Sciatic nerve (tissue), 2 donors: ENCODE measurements around the gene CCDC88B. TPM values are rescaled to one million over a fixed set of nuclear protein-coding genes. Genes with fewer than 3 reads are reported as not detected.

ENCODE experiments used
- ATAC-seq: fragments of 200-7000 bp; cut with Tn5 transposase; one replicate; pipeline ENCODE4 v1.9.1; 2020; ENCODE audit warnings: mild to moderate bottlenecking, moderate library complexity
- DNase-seq: peaks from one replicate; pipeline ENCODE4 v3.0.0-alpha.2; 2020; ENCODE audit warnings: low spot score
- intact Hi-C: fragments of 100-400 bp; cut with DNase I; formaldehyde crosslinking; loops from one replicate; pipeline ENCODE4 v1.14.2; 2022
- total RNA-seq: library from RNA; stranded (reverse); fragmentation: NEBNext Ultra II Directional; extraction: Animal tissue kit (Norgen Biotek cat#: 25700); gene quantifications from one replicate; pipeline ENCODE4 v1.2.1, GENCODE V29; 2021
- donor health status: DM: no; HTN: no; CAD: no.
- donor health status: DM: no; HTN: no; CAD: no.

The CCDC88B gene
- total RNA-seq, result 12.9 TPM

GRCh38 chr11:64339754-64340408 is at the start of gene CCDC88B:
TSS of gene CCDC88B (plus strand) at chr11:64340204. CDS start at chr11:64340267, 63 bp downstream.
- peak; percentile 37 for ATAC-seq
- intact Hi-C loops, result no loop called here
- no peak for DNase-seq

DNA sequence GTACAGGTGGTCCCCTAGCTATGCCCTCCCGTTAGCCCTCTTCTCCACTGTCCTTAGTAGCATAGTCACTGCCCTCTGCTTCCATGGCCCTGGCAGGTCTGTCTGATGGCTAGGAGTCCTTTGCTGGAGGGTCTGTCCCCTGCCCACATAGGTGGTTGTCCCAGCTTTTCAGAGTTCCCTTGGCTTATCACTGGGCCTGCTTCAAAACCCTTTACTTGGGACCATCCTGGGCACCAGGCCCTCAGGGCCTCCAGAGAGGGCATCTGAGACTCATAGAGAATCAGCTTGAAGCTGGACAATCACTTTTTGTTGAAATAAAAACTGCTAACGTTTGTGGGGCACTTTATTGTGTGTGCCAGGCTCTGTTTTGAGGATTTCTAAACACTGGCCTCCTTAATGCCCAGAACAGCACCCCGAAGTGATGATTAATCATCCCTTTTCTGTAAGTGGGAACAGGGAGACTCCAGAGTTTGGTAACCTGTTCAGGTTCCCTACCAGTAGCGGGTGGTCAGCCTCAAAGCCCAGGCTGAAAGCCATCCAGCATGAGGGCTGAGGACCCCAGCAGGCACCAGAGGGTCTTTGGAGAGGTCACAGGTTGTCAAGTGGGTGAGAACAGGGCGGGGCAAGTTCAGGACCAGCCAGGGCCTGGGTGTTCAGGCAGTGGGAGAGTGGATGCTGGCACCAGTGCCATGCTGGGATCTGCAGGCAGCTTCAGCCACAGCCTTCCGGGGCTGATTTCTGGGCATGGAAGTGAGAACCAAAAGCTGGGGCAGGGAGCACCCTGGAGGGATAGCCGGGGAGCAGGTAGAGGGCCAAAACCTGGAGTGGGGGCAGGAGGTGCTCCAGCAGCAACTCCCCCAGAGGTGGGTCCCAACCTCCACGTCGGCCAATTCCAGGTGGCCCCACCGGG is 49.4 kb upstream of the CCDC88B start:
- no peak for ATAC-seq
- intact Hi-C loops, result loop anchor here (10.0 kb wide), 2 partner anchors 86 to 296 kb away; partner anchors contain the start of gene FERMT3
- DNase-seq, result no peak

- ATAC-seq (no peak), DNase-seq (no peak)
- intact Hi-C loops, result loop anchor here (10.0 kb wide), 2 partner anchors 87 to 297 kb away; partner anchors contain the start of gene FERMT3
Observed at GRCh38 chr11:64291262-64291751, 48.7 kb upstream of the CCDC88B start, which contains the start of gene KCNK4. TSS of gene KCNK4 (plus strand) at chr11:64291302. CDS start at chr11:64293019, 1,717 bp downstream.

DNA sequence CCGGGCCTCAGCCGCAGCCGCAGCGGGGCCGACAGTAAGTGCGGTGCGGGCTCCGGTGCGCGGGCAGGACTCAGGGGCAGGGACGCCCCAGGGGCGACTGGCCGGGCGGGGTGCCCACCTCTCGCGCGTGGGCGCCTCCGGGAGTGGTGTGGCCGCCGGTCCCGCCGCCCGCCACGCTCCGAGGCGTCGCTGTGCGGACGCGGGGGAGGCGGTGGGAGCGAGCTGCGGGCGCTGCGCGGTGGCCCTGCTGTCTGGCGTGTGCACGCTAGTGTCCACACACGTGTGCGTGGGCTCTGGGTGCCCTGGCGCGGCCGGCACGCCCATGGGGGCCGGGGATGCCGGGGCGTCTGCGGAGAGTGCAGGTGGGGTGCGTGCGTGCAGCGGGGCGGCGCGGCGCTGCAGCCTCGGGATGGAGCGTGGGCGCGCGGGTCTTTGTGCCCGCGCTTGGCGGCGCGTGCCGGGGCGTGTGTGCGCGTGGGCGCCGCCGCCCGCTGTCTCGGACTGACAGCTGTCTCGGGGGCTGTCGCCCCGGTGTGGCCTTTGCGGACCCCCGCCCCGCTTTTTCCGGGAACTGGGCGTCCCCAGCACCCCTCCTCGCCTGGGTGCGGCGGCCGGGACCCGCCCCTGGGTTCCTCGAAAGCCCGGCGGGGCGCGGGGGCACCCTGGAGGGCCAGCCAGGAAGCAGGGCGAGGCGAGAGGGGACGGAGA is 48.1 kb upstream of the CCDC88B start:
- no peak for DNase-seq
- intact Hi-C loops, result loop anchor here (10.0 kb wide), 2 partner anchors 87 to 297 kb away; partner anchors contain the start of gene FERMT3
- no peak for ATAC-seq

- DNase-seq, result no peak
- intact Hi-C loops, result loop anchor here (10.0 kb wide), 2 partner anchors 88 to 298 kb away; partner anchors contain the start of gene FERMT3
Observed at GRCh38 chr11:64292460-64293254, 47.3 kb upstream of the CCDC88B start.

GRCh38 chr11:64294774-64295173 is 45.2 kb upstream of the CCDC88B start:
- no peak for DNase-seq
- intact Hi-C loops, result loop anchor here (10.0 kb wide), 2 partner anchors 90 to 300 kb away; partner anchors contain the start of gene FERMT3
- ATAC-seq, result no peak

More at GRCh38 chr11:64292460-64293254, 47.3 kb upstream of the CCDC88B start:
- no peak for ATAC-seq

DNA sequence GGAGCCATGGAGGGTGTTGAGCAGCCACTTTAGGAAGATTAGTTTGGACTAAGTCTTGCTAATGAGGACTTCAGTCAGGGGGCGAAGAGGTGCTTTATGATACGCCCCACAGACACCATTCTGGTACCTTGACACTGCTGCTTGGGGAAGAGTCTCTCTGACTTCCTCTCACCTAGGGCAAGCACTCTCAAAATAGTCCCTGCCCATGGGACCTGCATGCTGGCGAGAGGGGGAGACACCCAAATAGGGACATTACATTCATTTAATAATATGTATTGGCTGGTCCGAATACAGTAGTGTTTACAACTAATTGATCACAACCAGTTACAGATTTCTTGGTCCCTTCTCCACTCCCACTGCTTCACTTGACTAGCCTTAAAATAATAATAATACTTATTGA is 44.2 kb upstream of the CCDC88B start:
- DNase-seq, result no peak
- no peak for ATAC-seq
- intact Hi-C loops, result loop anchor here (10.0 kb wide), 2 partner anchors 91 to 301 kb away; partner anchors contain the start of gene FERMT3

- ATAC-seq (no peak), DNase-seq (no peak)
- intact Hi-C loops, result loop anchor here (10.0 kb wide), 2 partner anchors 91 to 301 kb away; partner anchors contain the start of gene FERMT3
Observed at GRCh38 chr11:64296236-64296635, 43.8 kb upstream of the CCDC88B start.

GRCh38 chr11:64296830-64297698 is 42.9 kb upstream of the CCDC88B start:
- no peak for ATAC-seq
- no peak for DNase-seq
- intact Hi-C loops, result loop anchor here (10.0 kb wide), 2 partner anchors 92 to 302 kb away; partner anchors contain the start of gene FERMT3

DNA sequence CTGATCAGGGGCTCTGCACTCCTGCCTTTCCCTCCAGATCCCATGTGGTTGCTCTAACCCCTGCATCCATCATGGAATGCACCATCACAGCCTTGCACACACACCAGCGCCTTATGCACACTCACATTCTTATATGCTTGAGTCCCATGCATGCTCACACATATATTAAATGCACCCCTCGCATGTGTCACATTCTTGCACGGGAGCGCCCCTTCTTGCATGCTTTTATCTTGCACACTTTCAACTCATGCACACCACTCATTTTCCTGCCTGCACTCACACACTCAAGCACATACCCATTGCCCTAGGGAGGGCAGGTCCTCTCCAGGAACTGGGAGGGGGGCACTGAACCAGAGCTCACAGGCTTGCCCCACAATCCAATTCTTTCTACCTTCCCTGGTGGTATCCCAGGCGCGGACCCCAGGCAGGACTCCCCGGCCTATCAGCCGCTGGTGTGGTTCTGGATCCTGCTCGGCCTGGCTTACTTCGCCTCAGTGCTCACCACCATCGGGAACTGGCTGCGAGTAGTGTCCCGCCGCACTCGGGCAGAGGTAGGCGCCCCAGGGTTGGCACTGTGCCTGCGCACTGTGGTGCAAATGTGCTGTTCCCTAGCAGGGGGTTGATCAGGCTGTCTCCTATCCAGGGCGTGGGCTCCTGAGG is 42.2 kb upstream of the CCDC88B start:
- intact Hi-C loops, result loop anchor here (10.0 kb wide), 2 partner anchors 93 to 303 kb away; partner anchors contain the start of gene FERMT3
- DNase-seq, result no peak
- ATAC-seq, result no peak

DNA sequence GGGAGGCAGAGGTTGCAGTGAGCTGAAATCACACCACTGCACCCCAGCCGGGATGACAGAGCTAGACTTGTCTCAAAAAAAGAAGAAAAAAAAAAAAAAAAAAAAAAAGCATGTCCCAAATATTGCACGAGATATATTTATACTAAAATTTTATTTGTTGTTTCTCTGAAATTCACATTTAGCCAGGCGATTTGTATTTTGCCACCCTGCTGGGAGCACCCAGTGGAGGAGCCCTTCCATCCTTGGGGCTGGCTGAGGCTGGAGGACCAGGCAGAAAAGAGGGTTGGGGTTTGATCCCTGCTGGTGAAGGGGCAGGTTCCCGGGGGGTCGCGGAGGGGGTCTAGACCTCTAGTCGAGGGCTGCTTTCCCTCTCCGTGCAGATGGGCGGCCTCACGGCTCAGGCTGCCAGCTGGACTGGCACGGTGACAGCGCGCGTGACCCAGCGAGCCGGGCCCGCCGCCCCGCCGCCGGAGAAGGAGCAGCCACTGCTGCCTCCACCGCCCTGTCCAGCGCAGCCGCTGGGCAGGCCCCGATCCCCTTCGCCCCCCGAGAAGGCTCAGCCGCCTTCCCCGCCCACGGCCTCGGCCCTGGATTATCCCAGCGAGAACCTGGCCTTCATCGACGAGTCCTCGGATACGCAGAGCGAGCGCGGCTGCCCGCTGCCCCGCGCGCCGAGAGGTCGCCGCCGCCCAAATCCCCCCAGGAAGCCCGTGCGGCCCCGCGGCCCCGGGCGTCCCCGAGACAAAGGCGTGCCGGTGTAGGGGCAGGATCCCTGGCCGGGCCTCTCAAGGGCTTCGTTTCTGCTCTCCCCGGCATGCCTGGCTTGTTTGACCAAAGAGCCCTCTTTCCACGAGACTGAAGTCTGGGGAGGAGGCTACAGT is 40.8 kb upstream of the CCDC88B start:
- ATAC-seq (peak; percentile 45), DNase-seq (peak; percentile 84)
- intact Hi-C loops, result loop anchor here (10.0 kb wide), 2 partner anchors 94 to 304 kb away; partner anchors contain the start of gene FERMT3

GRCh38 chr11:64299847-64300648 is 40.0 kb upstream of the CCDC88B start, which contains the start of gene CATSPERZ:
TSS of gene CATSPERZ (plus strand) at chr11:64300358. CDS start at chr11:64300411, 53 bp downstream.
- DNase-seq, result no peak
- no peak for ATAC-seq
- intact Hi-C loops, result loop anchor here (10.0 kb wide), 2 partner anchors 95 to 305 kb away; partner anchors contain the start of gene FERMT3

- ATAC-seq (no peak), DNase-seq (no peak)
- intact Hi-C loops, result no loop called here
Observed at GRCh38 chr11:64303109-64304031, 36.6 kb upstream of the CCDC88B start.

- ATAC-seq (no peak), DNase-seq (no peak)
- intact Hi-C loops, result no loop called here
Observed at GRCh38 chr11:64304032-64304315, 36.0 kb upstream of the CCDC88B start.
